CD14-positive monocyte (primary cell): ENCODE data around the gene ALS2CL. TPM values are rescaled to one million over a fixed set of nuclear protein-coding genes. Genes with fewer than 3 reads are reported as not detected.
A peak's percentile ranks its signal among the peaks of the same experiment; 100 is the strongest.

Experiments used
- DNase-seq, 3 donors: peaks; one replicate each; pipeline ENCODE4 v3.0.0-alpha.2; 2011 to 2022
- H2AFZ ChIP-seq: 2 replicates; pipeline ENCODE4 v1.6.0; 2012; ENCODE audit warnings: mild to moderate bottlenecking, low read depth, low read length, inconsistent platforms; ENCODE audit not compliant: insufficient read depth, poor library complexity, severe bottlenecking
- H3K27ac ChIP-seq, 2 donors: 1 replicate in 1 of 2; 2 replicates in 1 of 2; pipeline ENCODE4 v1.5.1; 2012 to 2013; ENCODE audit warnings: low read length in 2 of 2, control low read depth in 1 of 2, inconsistent platforms in 1 of 2, low read depth in 1 of 2, mild to moderate bottlenecking in 1 of 2
- H3K27me3 ChIP-seq, 2 donors: one replicate each; pipeline versions ENCODE4 v1.6.0 to v1.6.1; 2011 to 2013; ENCODE audit warnings: low read length in 2 of 2; ENCODE audit not compliant: control insufficient read depth in 2 of 2, insufficient read depth in 2 of 2
- H3K36me3 ChIP-seq, 2 donors: replicated peaks in 1 of 2; 1 replicate in 1 of 2; 2 replicates in 1 of 2; pipeline versions ENCODE4 v1.5.1 to v1.6.1; 2012 to 2013; ENCODE audit warnings: low read length in 2 of 2, control low read depth in 1 of 2, inconsistent platforms in 1 of 2, mild to moderate bottlenecking in 1 of 2; ENCODE audit not compliant: insufficient read depth in 2 of 2, control insufficient read depth in 1 of 2
- H3K4me1 ChIP-seq, 2 donors: 1 replicate in 1 of 2; 2 replicates in 1 of 2; pipeline versions ENCODE4 v1.5.1 to v1.6.1; 2012 to 2013; ENCODE audit warnings: low read length in 2 of 2, control low read depth in 1 of 2, inconsistent platforms in 1 of 2, mild to moderate bottlenecking in 1 of 2, moderate library complexity in 1 of 2; ENCODE audit not compliant: insufficient read depth in 2 of 2, control insufficient read depth in 1 of 2
- H3K4me2 ChIP-seq: replicated peaks from 2 replicates; pipeline ENCODE3; 2012; ENCODE audit warnings: low read length, moderate library complexity, mild to moderate bottlenecking; ENCODE audit not compliant: poor library complexity, severe bottlenecking; ENCODE audit errors: extremely low read depth
- H3K4me3 ChIP-seq, 3 experiments: fragments of 200-600 bp in 1 of 3; sonication (generic) in 1 of 3; replicated peaks in 1 of 3; 1 replicate in 2 of 3; 2 replicates in 1 of 3; pipeline ENCODE4 v1.5.1; 2011 to 2013; ENCODE audit warnings: low read length in 3 of 3, mild to moderate bottlenecking in 3 of 3, control low read depth in 2 of 3, low read depth in 2 of 3, inconsistent platforms in 1 of 3, moderate library complexity in 1 of 3
- H3K79me2 ChIP-seq: 2 replicates; pipeline ENCODE4 v1.6.0; 2012; ENCODE audit warnings: mild to moderate bottlenecking, control low read depth, inconsistent platforms, low read length, moderate library complexity; ENCODE audit not compliant: insufficient read depth
- H3K9ac ChIP-seq: 2 replicates; pipeline ENCODE4 v1.6.0; 2017; ENCODE audit warnings: low read length, mild to moderate bottlenecking; ENCODE audit not compliant: insufficient read depth, poor library complexity, severe bottlenecking
- H3K9me3 ChIP-seq, 2 donors: replicated peaks in 1 of 2; 1 replicate in 1 of 2; 2 replicates in 1 of 2; pipeline versions ENCODE4 v1.5.1 to v1.6.1; 2012 to 2013; ENCODE audit warnings: low read length in 2 of 2, control low read depth in 1 of 2; ENCODE audit not compliant: control insufficient read depth in 1 of 2, insufficient read depth in 1 of 2
- H4K20me1 ChIP-seq: 2 replicates; pipeline ENCODE4 v1.6.0; 2012; ENCODE audit warnings: mild to moderate bottlenecking, low read length, control low read depth, moderate library complexity; ENCODE audit not compliant: insufficient read depth
- H3K27ac Mint-ChIP-seq, 7 donors: one replicate each; pipeline ENCODE4 v1.8.0; 2020; ENCODE audit warnings: mild to moderate bottlenecking in 7 of 7, mixed read lengths in 7 of 7, moderate library complexity in 6 of 7, inconsistent platforms in 2 of 7
- H3K27me3 Mint-ChIP-seq, 3 donors: one replicate each; pipeline ENCODE4 v1.8.0; 2021 to 2022; ENCODE audit warnings: low read depth in 3 of 3, mild to moderate bottlenecking in 3 of 3, mixed read lengths in 3 of 3, moderate library complexity in 3 of 3, inconsistent platforms in 1 of 3
- H3K36me3 Mint-ChIP-seq, 2 donors: one replicate each; pipeline ENCODE4 v1.8.0; 2020; ENCODE audit warnings: mixed read lengths in 2 of 2, inconsistent platforms in 1 of 2, mild to moderate bottlenecking in 1 of 2
- H3K4me1 Mint-ChIP-seq: one replicate; pipeline ENCODE4 v1.8.0; 2020; ENCODE audit warnings: mild to moderate bottlenecking, mixed read lengths
- H3K4me3 Mint-ChIP-seq, 2 donors: one replicate each; pipeline ENCODE4 v1.8.0; 2020; ENCODE audit warnings: mild to moderate bottlenecking in 2 of 2, mixed read lengths in 2 of 2, moderate library complexity in 1 of 2
- H3K9me3 Mint-ChIP-seq, 7 donors: one replicate each; pipeline ENCODE4 v1.8.0; 2020 to 2022; ENCODE audit warnings: mixed read lengths in 7 of 7, mild to moderate bottlenecking in 6 of 7, moderate library complexity in 6 of 7, inconsistent platforms in 2 of 7
- WGBS: methylation state at CpG from one replicate; pipeline ENCODE4 v1.1.5; 2013; ENCODE audit warnings: missing lambda C conversion rate; ENCODE audit not compliant: insufficient coverage; 5-methylcytosine and 5-hydroxymethylcytosine counted together
- intact Hi-C, 2 donors: fragments of 100-400 bp; cut with micrococcal nuclease; formaldehyde crosslinking; loops; one replicate each; pipeline versions ENCODE4 v1.15.0 to v1.15.1; 2023
- polyA plus RNA-seq, 3 donors: library from polyadenylated mRNA; depleted of rRNA in 1 of 3; unstranded in 2 of 3; stranded (reverse) in 1 of 3; fragments of 300-500 nt in 2 of 3; fragments of >200 nt in 1 of 3; fragmentation: Illumina TruSeq in 2 of 3; gene quantifications; 1 replicate in 2 of 3; 2 replicates in 1 of 3; pipeline ENCODE4 v1.2.3, GENCODE V29; 2012 to 2021
- TF ChIP-seq, protein P1 (sequence below): fragments of 200-600 bp; IDR thresholded peaks from one replicate; pipeline ENCODE4 v1.8.0; 2022; ENCODE audit warnings: antibody characterized with exemption, mild to moderate bottlenecking

The ALS2CL gene
- polyA plus RNA-seq, 3 donors, result 0.38 to 5.7 (median 0.55) TPM

DNA sequence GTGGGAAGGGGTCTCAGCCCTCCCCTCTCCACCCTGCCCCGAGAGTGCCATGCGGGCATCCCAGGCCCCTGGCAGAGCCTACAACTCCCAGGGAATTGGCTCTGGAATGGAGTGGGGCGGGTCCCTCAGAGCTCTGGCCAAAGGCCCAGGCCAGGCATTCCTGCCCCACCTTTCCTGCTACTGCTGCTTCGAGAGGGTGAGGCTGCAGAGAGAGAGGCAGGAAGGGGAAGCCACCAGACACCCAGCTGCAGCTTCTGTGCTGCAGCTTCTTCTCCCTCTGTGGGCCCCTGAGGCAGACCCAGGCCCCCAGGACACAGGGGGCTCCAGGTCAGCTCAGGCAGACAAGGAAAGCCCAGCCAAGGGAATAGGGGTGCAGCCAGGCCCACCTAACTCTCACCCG, 2.7 kb downstream of the ALS2CL start:
- H3K27me3 Mint-ChIP-seq, result peaks cover 13 to 29% (median 17%) of the 10 kb centered on the region in 3 donors
- H3K4me3 Mint-ChIP-seq, result no peak overlapping the region
- peaks cover 0 to 10% of the 10 kb centered on the region in 2 donors for H3K27me3 ChIP-seq
- H3K9ac ChIP-seq, result no peak overlapping the region
- H3K9me3 ChIP-seq, result no peaks in the 10 kb centered on the region
- intact Hi-C loops, result loop anchor here in 1 of 2 donors (10.0 kb wide), 1 partner anchor 284 kb away; the partner anchor contains the start of genes CCDC12 and NBEAL2
- peaks cover 4% of the 10 kb centered on the region in 2 donors for H3K36me3 Mint-ChIP-seq
- H3K4me1 Mint-ChIP-seq, result peaks cover 45% of the 10 kb centered on the region
- H3K9me3 Mint-ChIP-seq, result peaks cover 0 to 2% (median 0%) of the 10 kb centered on the region in 7 donors
- H3K27ac Mint-ChIP-seq, result no peak overlapping the region
- H3K27ac ChIP-seq, result no peak overlapping the region
- 10% methylated on average over 2 of the region's 5 CpGs for WGBS
- H3K36me3 ChIP-seq, result no peaks in the 10 kb centered on the region
- no peak for DNase-seq
- H3K4me2 ChIP-seq, result no peak overlapping the region
- TF ChIP-seq, protein P1, sequence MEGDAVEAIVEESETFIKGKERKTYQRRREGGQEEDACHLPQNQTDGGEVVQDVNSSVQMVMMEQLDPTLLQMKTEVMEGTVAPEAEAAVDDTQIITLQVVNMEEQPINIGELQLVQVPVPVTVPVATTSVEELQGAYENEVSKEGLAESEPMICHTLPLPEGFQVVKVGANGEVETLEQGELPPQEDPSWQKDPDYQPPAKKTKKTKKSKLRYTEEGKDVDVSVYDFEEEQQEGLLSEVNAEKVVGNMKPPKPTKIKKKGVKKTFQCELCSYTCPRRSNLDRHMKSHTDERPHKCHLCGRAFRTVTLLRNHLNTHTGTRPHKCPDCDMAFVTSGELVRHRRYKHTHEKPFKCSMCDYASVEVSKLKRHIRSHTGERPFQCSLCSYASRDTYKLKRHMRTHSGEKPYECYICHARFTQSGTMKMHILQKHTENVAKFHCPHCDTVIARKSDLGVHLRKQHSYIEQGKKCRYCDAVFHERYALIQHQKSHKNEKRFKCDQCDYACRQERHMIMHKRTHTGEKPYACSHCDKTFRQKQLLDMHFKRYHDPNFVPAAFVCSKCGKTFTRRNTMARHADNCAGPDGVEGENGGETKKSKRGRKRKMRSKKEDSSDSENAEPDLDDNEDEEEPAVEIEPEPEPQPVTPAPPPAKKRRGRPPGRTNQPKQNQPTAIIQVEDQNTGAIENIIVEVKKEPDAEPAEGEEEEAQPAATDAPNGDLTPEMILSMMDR, result no peak
- H2AFZ ChIP-seq, result no peak overlapping the region
- no peak overlapping the region for H3K4me3 ChIP-seq
- H3K79me2 ChIP-seq, result no peaks in the 10 kb centered on the region
- peaks cover under 1% of the 10 kb centered on the region for H4K20me1 ChIP-seq
- H3K4me1 ChIP-seq, result peaks cover 42 to 47% of the 10 kb centered on the region in 2 donors

DNA sequence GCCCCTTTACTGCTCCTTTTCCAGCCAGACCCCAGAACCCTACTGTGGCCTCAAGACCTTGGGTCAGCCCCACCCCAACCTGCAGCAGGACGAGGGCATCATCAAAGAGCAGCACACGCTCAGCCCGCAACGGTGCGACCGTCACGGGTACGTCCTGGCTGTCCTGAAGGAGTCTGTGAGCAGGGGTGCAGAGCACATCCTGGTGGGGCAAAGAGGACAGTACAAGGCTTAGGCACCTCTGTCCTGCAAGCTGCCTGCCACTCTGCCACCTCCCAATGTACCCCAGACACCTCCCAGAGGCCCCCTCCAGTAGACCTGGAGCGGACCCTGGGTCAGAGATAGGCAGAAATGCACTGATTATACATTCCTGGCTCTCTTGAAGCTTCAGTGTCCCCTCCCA, 8.0 kb downstream of the ALS2CL start:
- no peaks in the 10 kb centered on the region for H3K9me3 ChIP-seq
- Mint-ChIP-seq H3K27ac (peak overlapping the region in 1 of 7 donors; percentile 81), H3K4me1 (peaks cover 9% of the 10 kb centered on the region), H3K36me3 (peaks cover 0 to 9% of the 10 kb centered on the region in 2 donors), H3K9me3 (no peaks in the 10 kb centered on the region), H3K27me3 (peaks cover 1 to 10% (median 2%) of the 10 kb centered on the region in 3 donors), H3K4me3 (no peak overlapping the region)
- no peak for DNase-seq
- H4K20me1 ChIP-seq, result no peaks in the 10 kb centered on the region
- H2AFZ ChIP-seq, result no peak overlapping the region
- H3K27ac ChIP-seq, result no peak overlapping the region
- no peak overlapping the region for H3K4me3 ChIP-seq
- no peaks in the 10 kb centered on the region for H3K27me3 ChIP-seq
- H3K4me2 ChIP-seq, result no peak overlapping the region
- TF ChIP-seq, protein P1, result no peak
- no peak overlapping the region for H3K9ac ChIP-seq
- no peaks in the 10 kb centered on the region for H3K79me2 ChIP-seq
- no peaks in the 10 kb centered on the region for H3K36me3 ChIP-seq
- peaks cover 11 to 13% of the 10 kb centered on the region in 2 donors for H3K4me1 ChIP-seq
- WGBS, result 94% methylated on average over 9 of the region's 9 CpGs
- intact Hi-C loops, result no loop called here
